K562 (cell line): Measurements from ENCODE around the gene CCNJL. TPM values are rescaled to one million over a fixed set of nuclear protein-coding genes. Genes with fewer than 3 reads are reported as not detected.

ENCODE experiments used
- ATAC-seq: fragments of 200-7000 bp; cut with Tn5 transposase; 3 replicates; pipeline ENCODE4 v1.9.1; 2020; ENCODE audit warnings: moderate library complexity
- BruUV-seq: library from RNA; stranded (reverse); fragments of 400-500 nt; replicated peaks from 2 replicates; lab custom pipeline; 2021; lab: Mats Ljungman, UMichigan
- CTCF ChIA-PET: fragments of 300-600 bp; formaldehyde crosslinking; extraction: SDS; loops from one replicate; lab custom pipeline; 2021; ENCODE audit warnings: low intra/inter-chr PET ratio; lab: Yijun Ruan, JAX
- POLR2A ChIA-PET: fragments of 300-600, 350-650 bp; sonication (Branson Sonifier 250); formaldehyde crosslinking; extraction: SDS; loops from one replicate; lab custom pipeline; 2021; ENCODE audit warnings: antibody characterized with exemption, inconsistent platforms; lab: Yijun Ruan, JAX
- DNase-seq, 4 experiments: peaks; one replicate each; pipeline versions ENCODE4 v3.0.0 to v3.0.0-alpha.2; 2011 to 2018; ENCODE audit warnings: low spot score in 3 of 4, mixed read lengths in 3 of 4; ENCODE audit errors: extremely low read depth in 1 of 4
- FAIRE-seq: peaks from 2 replicates; lab custom pipeline; 2011; peaks lifted over from hg19 to GRCh38; lab: Jason Lieb, UNC
- H2AFZ ChIP-seq: 2 replicates; pipeline ENCODE4 v1.6.0; 2011; ENCODE audit warnings: low read depth, low read length, control low read depth, inconsistent platforms
- H3K27ac ChIP-seq: fragments of 200-600 bp; 3 replicates; pipeline ENCODE4 v1.8.0; 2011; ENCODE audit warnings: low read depth, mild to moderate bottlenecking, control low read depth, inconsistent platforms, low read length, moderate library complexity, mixed read lengths; ENCODE audit errors: extremely low read depth
- H3K27me3 ChIP-seq, 2 experiments: fragments of 300-600 bp in 1 of 2; 2 replicates in 1 of 2; 3 replicates in 1 of 2; pipeline versions ENCODE4 v1.6.0 to v1.8.0; 2011; ENCODE audit warnings: inconsistent platforms in 2 of 2, low read length in 2 of 2, mild to moderate bottlenecking in 1 of 2, mixed read lengths in 1 of 2, moderate library complexity in 1 of 2; ENCODE audit not compliant: control insufficient read depth in 2 of 2, insufficient read depth in 2 of 2
- H3K36me3 ChIP-seq: fragments of 300-600 bp; 3 replicates; pipeline ENCODE4 v1.8.0; 2011; ENCODE audit warnings: mild to moderate bottlenecking, low read length, inconsistent platforms; ENCODE audit not compliant: control insufficient read depth, insufficient read depth
- H3K4me1 ChIP-seq, 2 experiments: fragments of 200-600 bp in 1 of 2; replicated peaks in 1 of 2; 2 replicates in 1 of 2; 3 replicates in 1 of 2; pipeline versions ENCODE4 v1.5.1 to v1.8.0; 2011; ENCODE audit warnings: inconsistent platforms in 2 of 2, low read length in 2 of 2, mild to moderate bottlenecking in 1 of 2, mixed read lengths in 1 of 2, moderate library complexity in 1 of 2; ENCODE audit not compliant: control insufficient read depth in 2 of 2, insufficient read depth in 2 of 2
- H3K4me2 ChIP-seq: 2 replicates; pipeline ENCODE4 v1.6.1; 2011; ENCODE audit warnings: low read length, control low read depth, inconsistent platforms, mixed read lengths; ENCODE audit not compliant: insufficient read depth
- H3K4me3 ChIP-seq: fragments of 200-600 bp; sonication (generic), shearing (Covaris generic); 2 replicates; pipeline ENCODE4 v1.5.1; 2016; ENCODE audit warnings: control low read depth, inconsistent platforms
- H3K79me2 ChIP-seq: fragments of 200-600 bp; 3 replicates; pipeline ENCODE4 v1.8.0; 2011; ENCODE audit warnings: low read length, inconsistent platforms; ENCODE audit not compliant: control insufficient read depth, insufficient read depth
- H3K9ac ChIP-seq, 2 experiments: 2 replicates each; pipeline versions ENCODE4 v1.6.0 to v1.6.1; 2011; ENCODE audit warnings: low read depth in 2 of 2, low read length in 2 of 2, control low read depth in 1 of 2, inconsistent platforms in 1 of 2, mild to moderate bottlenecking in 1 of 2, mixed read lengths in 1 of 2; ENCODE audit not compliant: insufficient read depth in 1 of 2
- H3K9me1 ChIP-seq: one replicate; pipeline ENCODE4 v1.6.0; 2011; ENCODE audit warnings: inconsistent platforms, mild to moderate bottlenecking, low read length, moderate library complexity; ENCODE audit not compliant: control insufficient read depth, insufficient read depth
- H3K9me3 ChIP-seq: replicated peaks from 2 replicates; pipeline ENCODE4 v1.5.1; 2011; ENCODE audit warnings: low read depth, low read length, inconsistent platforms; ENCODE audit not compliant: control insufficient read depth, insufficient read depth
- H4K20me1 ChIP-seq: replicated peaks from 2 replicates; pipeline ENCODE4 v1.6.1; 2011; ENCODE audit warnings: low read length, inconsistent platforms, mixed read lengths; ENCODE audit not compliant: control insufficient read depth, insufficient read depth
- FOXO4 ChIP-seq: fragments of 450-650 bp; formaldehyde crosslinking; IDR thresholded peaks from 2 replicates; pipeline ENCODE4 v1.4.0; 2020; ENCODE audit warnings: mild to moderate bottlenecking, moderate library complexity
- L3MBTL2 ChIP-seq: fragments of 450-650 bp; IDR thresholded peaks from 2 replicates; pipeline ENCODE4 v1.6.1; 2016; ENCODE audit warnings: mild to moderate bottlenecking, moderate library complexity
- SRF ChIP-seq, 2 experiments: fragments of 250-450, 450-650 bp in 1 of 2; sonication (Bioruptor Pico) in 1 of 2; sonication (generic) in 1 of 2; formaldehyde crosslinking; IDR thresholded peaks; 2 replicates each; pipeline versions ENCODE4 v1.5.0 to v1.5.1; 2020 to 2022; ENCODE audit warnings: mild to moderate bottlenecking in 1 of 2, missing genetic modification reagents in 1 of 2
- WGBS: fragments of 100-300 bp; shearing (Covaris generic); methylation state at CpG from one replicate; pipeline ENCODE4 v1.1.6; 2016; ENCODE audit warnings: low coverage, mixed read lengths; ENCODE audit not compliant: insufficient coverage; ENCODE audit errors: missing lambda C conversion rate; 5-methylcytosine and 5-hydroxymethylcytosine counted together
- in situ Hi-C: fragments of 300-500 bp; cut with MboI; formaldehyde crosslinking; loops from 4 replicates; pipeline ENCODE4 v1.15.0; 2018; ENCODE audit warnings: inconsistent platforms, mixed read lengths
- intact Hi-C: fragments of 100-400 bp; cut with micrococcal nuclease; formaldehyde crosslinking; loops from 2 replicates; pipeline ENCODE4 v1.14.2; 2022
- polyA plus RNA-seq, 8 experiments: library from polyadenylated mRNA; depleted of rRNA in 4 of 8; stranded (reverse) in 5 of 8; unstranded in 3 of 8; fragments of >200 nt; fragmentation: Nextera tagmentation in 2 of 8; fragmentation: Illumina TruSeq in 1 of 8; extraction: Ambion mirVana in 2 of 8; extraction: Trizol in 1 of 8; gene quantifications; 2 replicates each; pipeline versions ENCODE4 v1.2.1 to v1.2.3, GENCODE V29; 2011 to 2014; ENCODE audit warnings: inconsistent platforms in 1 of 8, missing spikeins in 1 of 8
- total RNA-seq, 7 experiments: library from RNA; depleted of rRNA in 6 of 7; stranded (reverse); fragments of >200 nt in 6 of 7; fragmentation: Illumina TruSeq in 2 of 7; extraction: Trizol in 2 of 7; gene quantifications; 2 replicates each; pipeline versions ENCODE4 v1.2.1 to v1.2.3, GENCODE V29; 2011 to 2021; ENCODE audit warnings: low replicate concordance in 1 of 7

Gene CCNJL
- total and polyA plus RNA-seq, 9 of the 15 experiments (the other 6 are each of a cell fraction or from before 2014, with no cell fraction given) = 0.04 TPM; not detected in 8

- Histone ChIP-seq H3K27ac (no peak overlapping the region), H3K4me3 (no peak overlapping the region), H3K4me1 (peaks cover 0 to 4% of the 10 kb centered on the region in 2 experiments; a peak in 1 of 5 replicates), H3K9me3 (no peaks in the 10 kb centered on the region), H3K36me3 (no peaks in the 10 kb centered on the region), H3K79me2 (no peaks in the 10 kb centered on the region), H3K4me2 (no peak overlapping the region), H3K9ac (no peak overlapping the region), H2AFZ (no peak overlapping the region), H3K27me3 (peaks cover 57 to 71% of the 10 kb centered on the region in 2 experiments), H4K20me1 (no peaks in the 10 kb centered on the region), H3K9me1 (no peaks in the 10 kb centered on the region)
- DNase-seq = no peak
- FAIRE-seq = no peak
- WGBS = 8% methylated on average over 3 of the region's 3 CpGs
- CTCF ChIA-PET = no interaction called here
- in situ Hi-C loops = no loop called here
- TF ChIP-seq SRF (CRISPR knock-in tag; IDR thresholded peaks at IDR 0.05) = no peak
- BruUV-seq = no TSS peak
- intact Hi-C loops = no loop called here
- POLR2A ChIA-PET = interaction anchor here (0.7 kb wide), 1 partner anchor 8 kb away, joined by 3 read pairs; no protein-coding TSS in a partner anchor
- no peak for ATAC-seq
Measured at GRCh38 chr5:160290751-160291150, 21.6 kb downstream of the CCNJL start.

GRCh38 chr5:160289721-160290120 is 22.6 kb downstream of the CCNJL start:
- H3K27ac ChIP-seq = no peak overlapping the region
- POLR2A ChIA-PET = interaction anchor here (1.4 kb wide), 1 partner anchor 10 kb away, joined by 3 read pairs; no protein-coding TSS in a partner anchor
- CTCF ChIA-PET = no interaction called here
- no peak overlapping the region for H3K4me3 ChIP-seq
- no peaks in the 10 kb centered on the region for H3K79me2 ChIP-seq
- in situ Hi-C loops (no loop called here), intact Hi-C loops (loop anchor here (5.0 kb wide), 1 partner anchor 47 kb away; no protein-coding TSS in a partner anchor)
- DNase-seq (no peak), ATAC-seq (0 out of 3 replicates have a peak, but pooled peaks have one; percentile 16), FAIRE-seq (no peak)
- H3K4me1 ChIP-seq = peaks cover 0 to 4% of the 10 kb centered on the region in 2 experiments; a peak in 1 of 5 replicates
- H3K4me2 ChIP-seq = no peak overlapping the region
- peaks cover 56 to 69% of the 10 kb centered on the region in 2 experiments for H3K27me3 ChIP-seq
- 0% methylated on average over 7 of the region's 7 CpGs for WGBS
- no peaks in the 10 kb centered on the region for H4K20me1 ChIP-seq
- H3K9ac ChIP-seq = no peak overlapping the region
- no TSS peak for BruUV-seq
- H3K36me3 ChIP-seq = no peaks in the 10 kb centered on the region
- peak; percentile 36; the same call in 1 of the 2 replicates for TF ChIP-seq L3MBTL2
- TF ChIP-seq FOXO4 (CRISPR knock-in tag) = no peak
- H3K9me1 ChIP-seq = no peaks in the 10 kb centered on the region
- no peak overlapping the region for H2AFZ ChIP-seq
- H3K9me3 ChIP-seq = no peaks in the 10 kb centered on the region
